Breast epithelium (tissue), 4 donors: ENCODE results near the gene MBOAT2. TPM values are rescaled to one million over a fixed set of nuclear protein-coding genes. Genes with fewer than 3 reads are reported as not detected.

Experiments used
- DNase-seq, 2 donors: peaks; one replicate each; pipeline ENCODE4 v3.0.0-alpha.2; 2019; ENCODE audit warnings: low spot score in 2 of 2
- H3K27ac ChIP-seq, 2 donors: fragments of 200-600 bp; sonication (generic) in 1 of 2; one replicate each; pipeline ENCODE4 v1.5.1; 2016 to 2019; ENCODE audit warnings: mild to moderate bottlenecking in 1 of 2
- H3K27me3 ChIP-seq, 2 donors: fragments of 200-600 bp; sonication (generic) in 1 of 2; one replicate each; pipeline versions ENCODE4 v1.5.1 to v1.6.0; 2017 to 2019; ENCODE audit warnings: control low read depth in 1 of 2, mild to moderate bottlenecking in 1 of 2
- H3K36me3 ChIP-seq: fragments of 200-600 bp; one replicate; pipeline ENCODE4 v1.5.1; 2019
- H3K4me1 ChIP-seq, 2 donors: fragments of 200-600 bp; sonication (generic); one replicate each; pipeline ENCODE4 v1.5.1; 2016 to 2019; ENCODE audit warnings: control low read depth in 1 of 2
- H3K4me3 ChIP-seq, 3 donors: fragments of 200-600 bp; sonication (generic); 1 replicate in 2 of 3; 2 replicates in 1 of 3; pipeline ENCODE4 v1.5.1; 2016 to 2019; ENCODE audit warnings: mild to moderate bottlenecking in 3 of 3, moderate library complexity in 2 of 3
- H3K9me3 ChIP-seq, 2 donors: fragments of 200-600 bp; sonication (generic) in 1 of 2; one replicate each; pipeline ENCODE4 v1.5.1; 2016 to 2019; ENCODE audit warnings: control low read depth in 1 of 2
- POLR2A ChIP-seq: fragments of 450-650 bp; IDR thresholded peaks from one replicate; pipeline ENCODE4 v1.6.1; 2016; ENCODE audit warnings: antibody characterized with exemption, mild to moderate bottlenecking, moderate library complexity
- POLR2AphosphoS5 ChIP-seq, 3 donors: sonication (generic); formaldehyde crosslinking; IDR thresholded peaks; one replicate each; pipeline ENCODE4 v1.6.1; 2017; ENCODE audit warnings: antibody characterized with exemption in 3 of 3
- intact Hi-C: fragments of 100-400 bp; cut with DNase I; formaldehyde crosslinking; loops from one replicate; pipeline ENCODE4 v1.15.1; 2023; ENCODE audit warnings: low total_unique reads
- total RNA-seq, 3 donors: library from RNA; depleted of rRNA; stranded (reverse); fragments of >200 nt; gene quantifications; one replicate each; pipeline ENCODE4 v1.1.0, GENCODE V29; 2016
- TF ChIP-seq, protein P1 (sequence below), 3 donors: fragments of 450-650 bp; IDR thresholded peaks; one replicate each; pipeline ENCODE4 v1.5.1; 2016 to 2017; ENCODE audit warnings: antibody characterized with exemption in 3 of 3, mild to moderate bottlenecking in 3 of 3, moderate library complexity in 3 of 3

Gene MBOAT2
- total RNA-seq, 3 donors from 2014 or later, result 6.4 to 41.0 (median 23.6) TPM

DNA sequence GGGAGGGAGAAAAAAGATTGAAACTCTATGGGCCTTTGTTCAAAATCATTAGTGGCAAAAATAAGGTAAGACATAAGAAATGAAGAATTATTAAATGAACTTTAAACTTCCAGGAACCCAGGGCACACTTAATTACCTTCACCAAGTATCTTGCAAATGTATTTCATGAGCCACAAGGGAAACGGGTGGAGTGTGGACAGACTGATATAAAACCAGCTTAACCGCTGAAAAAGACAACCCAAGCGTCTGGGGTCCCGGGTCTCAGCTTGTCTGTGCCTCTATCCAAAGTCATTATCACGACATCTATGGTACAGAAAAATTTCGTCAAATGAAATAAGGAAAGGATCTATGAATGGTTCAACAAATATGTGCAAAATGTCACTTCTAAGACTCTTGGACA is 13.9 kb upstream of the MBOAT2 start:
- no peaks in the 10 kb centered on the region for H3K27me3 ChIP-seq
- no peaks in the 10 kb centered on the region for H3K4me1 ChIP-seq
- no peak overlapping the region for H3K4me3 ChIP-seq
- TF ChIP-seq, protein P1, sequence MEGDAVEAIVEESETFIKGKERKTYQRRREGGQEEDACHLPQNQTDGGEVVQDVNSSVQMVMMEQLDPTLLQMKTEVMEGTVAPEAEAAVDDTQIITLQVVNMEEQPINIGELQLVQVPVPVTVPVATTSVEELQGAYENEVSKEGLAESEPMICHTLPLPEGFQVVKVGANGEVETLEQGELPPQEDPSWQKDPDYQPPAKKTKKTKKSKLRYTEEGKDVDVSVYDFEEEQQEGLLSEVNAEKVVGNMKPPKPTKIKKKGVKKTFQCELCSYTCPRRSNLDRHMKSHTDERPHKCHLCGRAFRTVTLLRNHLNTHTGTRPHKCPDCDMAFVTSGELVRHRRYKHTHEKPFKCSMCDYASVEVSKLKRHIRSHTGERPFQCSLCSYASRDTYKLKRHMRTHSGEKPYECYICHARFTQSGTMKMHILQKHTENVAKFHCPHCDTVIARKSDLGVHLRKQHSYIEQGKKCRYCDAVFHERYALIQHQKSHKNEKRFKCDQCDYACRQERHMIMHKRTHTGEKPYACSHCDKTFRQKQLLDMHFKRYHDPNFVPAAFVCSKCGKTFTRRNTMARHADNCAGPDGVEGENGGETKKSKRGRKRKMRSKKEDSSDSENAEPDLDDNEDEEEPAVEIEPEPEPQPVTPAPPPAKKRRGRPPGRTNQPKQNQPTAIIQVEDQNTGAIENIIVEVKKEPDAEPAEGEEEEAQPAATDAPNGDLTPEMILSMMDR (IDR thresholded peaks at IDR 0.05), result no peak
- TF ChIP-seq POLR2AphosphoS5 (IDR thresholded peaks at IDR 0.05), result no peak
- no peak for TF ChIP-seq POLR2A
- no peaks in the 10 kb centered on the region for H3K36me3 ChIP-seq
- no peak for DNase-seq
- H3K27ac ChIP-seq, result no peak overlapping the region
- H3K9me3 ChIP-seq, result no peaks in the 10 kb centered on the region
- intact Hi-C loops, result loop anchor here (5.0 kb wide), 1 partner anchor 1270 kb away; no protein-coding TSS in a partner anchor

DNA sequence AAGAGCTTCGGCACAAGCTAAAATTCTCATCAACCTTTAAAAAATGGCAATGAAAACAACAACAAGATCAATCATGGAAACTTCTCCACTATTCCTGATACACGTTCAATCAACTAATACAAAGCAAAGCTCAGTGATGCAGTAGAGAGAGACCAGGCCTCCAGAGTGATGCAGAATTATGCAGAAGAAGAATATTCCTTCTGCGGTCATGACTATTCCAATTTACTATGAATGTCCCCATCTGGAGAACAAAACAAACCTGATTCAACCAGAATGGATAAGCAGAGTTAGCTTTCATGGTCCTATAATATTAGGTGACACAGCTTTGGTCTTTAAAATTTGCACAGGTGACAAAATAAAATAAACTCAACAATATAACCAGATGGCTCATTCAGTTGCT is 12.5 kb upstream of the MBOAT2 start:
- intact Hi-C loops, result loop anchor here (5.0 kb wide), 1 partner anchor 1271 kb away; no protein-coding TSS in a partner anchor
- TF ChIP-seq, protein P1 (IDR thresholded peaks at IDR 0.05), result no peak
- TF ChIP-seq POLR2A (no peak), POLR2AphosphoS5 (IDR thresholded peaks at IDR 0.05) (no peak)
- Histone ChIP-seq H3K36me3 (no peaks in the 10 kb centered on the region), H3K9me3 (no peaks in the 10 kb centered on the region), H3K27ac (no peak overlapping the region), H3K4me3 (no peak overlapping the region), H3K4me1 (no peaks in the 10 kb centered on the region), H3K27me3 (no peaks in the 10 kb centered on the region)
- DNase-seq, result no peak

DNA sequence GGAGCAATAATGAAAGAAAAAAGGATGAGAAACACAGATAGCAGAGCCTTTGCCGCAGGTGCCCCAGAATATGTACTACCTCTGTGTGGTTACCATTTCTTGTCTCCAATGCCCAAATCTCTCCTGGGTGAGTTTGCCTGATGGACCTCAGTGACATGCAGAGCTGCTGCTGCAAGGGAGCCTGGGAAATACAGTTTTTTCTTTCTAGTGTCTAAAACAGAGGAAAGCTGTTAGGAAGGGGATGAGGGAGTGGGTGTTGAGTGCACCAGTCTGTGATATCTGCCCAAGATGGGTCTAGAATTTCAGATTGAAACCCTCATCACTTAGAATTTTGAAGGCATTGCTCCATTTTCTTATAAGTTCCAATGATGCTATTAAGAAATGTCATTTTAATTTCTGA is 9.9 kb upstream of the MBOAT2 start:
- Histone ChIP-seq H3K4me1 (no peaks in the 10 kb centered on the region), H3K27ac (no peak overlapping the region), H3K4me3 (no peak overlapping the region), H3K36me3 (no peaks in the 10 kb centered on the region), H3K27me3 (no peaks in the 10 kb centered on the region), H3K9me3 (no peaks in the 10 kb centered on the region)
- DNase-seq, result no peak
- TF ChIP-seq, protein P1 (IDR thresholded peaks at IDR 0.05), result no peak
- TF ChIP-seq POLR2AphosphoS5 (IDR thresholded peaks at IDR 0.05) (no peak), POLR2A (no peak)
- intact Hi-C loops, result no loop called here

DNA sequence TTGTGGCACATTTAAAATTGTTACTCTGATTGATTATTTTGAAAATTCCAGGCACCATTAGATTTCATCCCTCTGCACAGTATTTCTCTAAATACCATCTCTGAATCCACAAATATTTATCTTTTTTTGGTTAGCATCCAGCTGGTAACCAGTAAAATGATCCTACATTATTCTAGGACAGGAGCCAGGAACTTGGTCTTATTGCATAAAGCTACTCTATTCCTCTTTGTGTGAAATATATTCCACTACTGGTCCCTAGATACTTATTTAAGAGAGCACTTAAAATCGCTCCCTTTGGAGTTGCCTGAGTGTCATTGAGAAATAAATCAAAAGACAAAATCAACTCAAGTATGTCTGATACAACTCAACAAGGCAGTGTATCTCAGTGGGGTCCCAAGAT is 7.4 kb upstream of the MBOAT2 start:
- no peak for DNase-seq
- no peaks in the 10 kb centered on the region for H3K4me1 ChIP-seq
- H3K36me3 ChIP-seq, result no peaks in the 10 kb centered on the region
- no peak overlapping the region for H3K4me3 ChIP-seq
- no peak for TF ChIP-seq POLR2A
- TF ChIP-seq POLR2AphosphoS5 (IDR thresholded peaks at IDR 0.05), result no peak
- TF ChIP-seq, protein P1 (IDR thresholded peaks at IDR 0.05), result no peak
- no peaks in the 10 kb centered on the region for H3K9me3 ChIP-seq
- intact Hi-C loops, result no loop called here
- no peaks in the 10 kb centered on the region for H3K27me3 ChIP-seq
- no peak overlapping the region for H3K27ac ChIP-seq

DNA sequence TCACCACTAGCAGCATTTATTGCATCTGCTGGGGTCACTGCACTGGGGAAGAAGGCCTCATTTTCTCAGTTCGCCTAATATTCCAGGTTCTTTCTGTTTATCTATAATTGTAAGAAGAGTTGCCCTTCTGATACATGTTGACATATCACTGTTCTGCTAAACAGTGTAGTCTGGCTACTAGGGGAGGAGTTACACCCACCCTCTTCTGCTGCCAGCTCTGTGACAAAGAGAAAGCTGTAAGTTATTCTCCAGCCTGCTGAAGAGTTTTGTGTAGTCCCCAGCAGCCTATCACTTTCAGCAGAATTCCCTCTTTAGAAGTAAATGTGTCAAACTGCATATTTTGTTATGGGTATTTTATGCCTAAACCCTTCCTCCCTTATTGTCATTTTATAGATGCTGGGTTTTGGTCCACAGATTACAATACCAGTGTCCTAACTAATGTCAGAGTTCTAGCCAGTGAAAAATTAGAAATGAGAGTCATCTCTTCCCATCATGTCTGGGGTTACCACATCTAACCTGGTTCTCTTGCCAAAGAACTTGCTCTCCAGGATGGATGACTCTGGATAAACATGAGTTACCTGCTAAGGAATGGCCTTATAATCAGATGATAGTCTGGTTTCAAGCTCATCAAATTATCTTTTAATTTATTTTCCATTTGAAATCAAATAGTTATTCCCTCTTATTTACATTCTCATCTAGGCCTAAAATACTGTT is 5.6 kb upstream of the MBOAT2 start:
- Histone ChIP-seq H3K27ac (no peak overlapping the region), H3K4me3 (no peak overlapping the region), H3K4me1 (no peaks in the 10 kb centered on the region), H3K9me3 (no peaks in the 10 kb centered on the region), H3K36me3 (no peaks in the 10 kb centered on the region), H3K27me3 (no peaks in the 10 kb centered on the region)
- intact Hi-C loops, result no loop called here
- no peak for TF ChIP-seq POLR2A
- TF ChIP-seq POLR2AphosphoS5 (IDR thresholded peaks at IDR 0.05), result no peak
- TF ChIP-seq, protein P1 (IDR thresholded peaks at IDR 0.05), result no peak
- no peak for DNase-seq
